Activated B cell treated with CpG ODN at 0.5 μM for 24 hours (primary cell): Measurements from ENCODE around the gene COMT. TPM values are rescaled to one million over a fixed set of nuclear protein-coding genes. Genes with fewer than 3 reads are reported as not detected.

Experiments
- ATAC-seq: fragments of 200-7000 bp; cut with Tn5 transposase; one replicate; pipeline ENCODE4 v1.10.0; 2021; ENCODE audit warnings: low read depth, mild to moderate bottlenecking, moderate library complexity
- CTCF ChIA-PET: fragments of 350-600 bp; sonication (Branson Sonifier 250); formaldehyde crosslinking; loops from one replicate; lab custom pipeline; 2021; ENCODE audit warnings: antibody characterized with exemption; lab: Charles Lee
- POLR2A ChIA-PET: fragments of 350-600 bp; sonication (Branson Sonifier 250); formaldehyde crosslinking; loops from one replicate; lab custom pipeline; 2021; ENCODE audit warnings: antibody characterized with exemption; lab: Charles Lee
- DNase-seq: peaks from one replicate; pipeline ENCODE4 v3.0.0; 2022
- H3K27ac Mint-ChIP-seq: one replicate; pipeline ENCODE4 v1.8.0; 2020; ENCODE audit warnings: mixed read lengths
- H3K27me3 Mint-ChIP-seq: one replicate; pipeline ENCODE4 v1.8.0; 2021; ENCODE audit warnings: mixed read lengths
- H3K36me3 Mint-ChIP-seq: one replicate; pipeline ENCODE4 v1.8.0; 2021; ENCODE audit warnings: low read depth, mixed read lengths
- H3K4me1 Mint-ChIP-seq: one replicate; pipeline ENCODE4 v1.8.0; 2021; ENCODE audit warnings: mixed read lengths
- H3K4me3 Mint-ChIP-seq: one replicate; pipeline ENCODE4 v1.8.0; 2020; ENCODE audit warnings: mild to moderate bottlenecking, mixed read lengths
- H3K9me3 Mint-ChIP-seq: one replicate; pipeline ENCODE4 v1.8.0; 2020; ENCODE audit warnings: mixed read lengths
- intact Hi-C: fragments of 100-400 bp; cut with micrococcal nuclease; formaldehyde crosslinking; loops from one replicate; pipeline ENCODE4 v1.15.1; 2024
- total RNA-seq: library from RNA; stranded (reverse); gene quantifications from 2 replicates; pipeline ENCODE4 v1.2.3, GENCODE V29; 2022
- TF ChIP-seq, protein P1 (sequence below): fragments of 200-600 bp; IDR thresholded peaks from one replicate; pipeline ENCODE4 v1.8.0; 2022; ENCODE audit warnings: antibody characterized with exemption, mild to moderate bottlenecking

Gene COMT
- total RNA-seq, 1 donor from 2014 or later = 40.6 TPM

DNA sequence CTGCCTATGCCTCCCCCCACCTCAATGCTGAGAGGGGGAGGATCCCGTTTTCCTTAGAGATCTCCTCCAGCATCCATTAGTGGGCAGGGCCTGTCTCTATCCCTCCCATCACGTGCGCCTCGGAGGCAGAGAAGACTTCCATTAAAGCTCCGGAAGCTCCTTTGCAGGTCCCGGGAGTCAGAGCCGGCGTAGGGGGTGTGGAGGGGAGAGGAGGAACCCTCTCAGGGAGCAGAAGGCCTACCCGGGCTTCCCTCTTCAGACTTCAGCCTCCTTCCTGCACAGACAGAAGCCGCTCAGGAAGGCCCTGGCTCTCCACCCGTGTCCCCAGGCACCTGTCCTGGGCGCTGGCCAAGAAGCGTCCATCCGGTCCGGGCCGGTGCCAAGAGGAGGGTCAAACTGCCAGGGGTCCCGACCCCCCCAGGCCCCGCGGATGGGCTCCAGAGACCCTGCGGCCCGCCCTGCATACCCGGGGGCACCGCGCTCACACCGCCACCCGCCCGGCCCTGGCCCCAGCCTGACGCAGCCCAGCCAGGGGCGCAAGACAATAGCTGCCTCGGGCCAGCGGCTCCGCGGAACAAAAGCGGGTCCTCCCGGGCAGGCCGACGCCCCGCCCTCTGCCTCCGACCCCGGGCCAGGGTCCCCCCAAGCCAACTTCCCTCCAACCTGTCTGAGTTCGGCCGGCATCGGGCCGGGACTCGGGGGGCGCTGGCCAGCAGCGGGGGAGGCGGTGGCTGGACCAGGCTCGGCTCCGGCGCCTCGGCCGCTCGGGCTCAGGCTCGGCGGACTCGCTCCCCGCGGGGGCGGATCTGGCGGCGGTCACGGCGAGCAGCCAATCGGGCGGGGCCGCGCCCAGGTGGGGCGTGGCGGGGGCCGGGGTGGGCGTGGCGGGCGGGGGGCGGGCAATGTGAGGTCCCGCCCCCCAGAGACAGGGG lies 45.1 kb downstream of the COMT start:
- POLR2A ChIA-PET = no interaction called here

DNA sequence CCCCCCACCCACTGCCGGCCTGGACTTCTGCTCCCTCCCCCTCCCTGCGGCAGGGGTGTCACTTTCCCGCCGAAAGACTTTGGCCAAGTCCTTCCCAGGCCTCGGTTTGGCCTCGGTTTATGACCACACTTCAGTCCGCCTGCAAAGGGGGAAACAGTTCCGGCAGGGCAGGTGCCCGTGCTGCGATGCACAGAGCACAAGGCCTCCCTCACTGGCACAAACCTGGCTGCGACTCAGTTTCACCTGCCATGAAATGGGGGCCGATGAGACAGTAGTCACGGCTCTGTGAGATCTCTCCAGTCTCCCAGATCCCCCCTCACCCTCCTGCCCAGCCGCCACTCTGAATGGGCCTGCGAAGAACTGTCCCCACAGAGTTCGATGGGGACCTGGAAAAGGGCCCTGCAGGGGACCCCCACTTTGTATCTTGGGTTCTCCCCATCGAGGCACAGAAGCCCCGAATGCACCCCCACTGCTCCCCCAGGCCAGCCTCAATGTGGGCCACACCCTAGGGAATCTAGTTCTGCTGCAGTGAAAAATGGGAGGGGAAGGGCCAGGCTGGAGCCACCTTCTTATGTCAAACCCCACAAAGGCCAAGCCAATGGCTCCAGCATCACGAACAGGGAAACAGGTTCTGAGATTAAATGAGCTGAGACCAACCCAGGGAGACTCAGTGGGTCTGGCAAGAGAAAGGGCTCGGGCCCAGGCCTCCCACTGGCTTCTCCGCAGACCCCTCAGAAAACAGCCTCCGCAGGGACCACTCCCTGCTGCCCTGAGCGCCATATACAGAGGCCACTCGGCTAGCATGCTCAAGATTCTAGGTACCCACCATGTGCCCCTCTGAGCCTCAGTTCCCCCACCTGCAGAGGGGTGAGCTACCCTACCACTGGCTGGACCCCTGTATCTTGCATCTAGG lies 46.1 kb downstream of the COMT start:
- DNase-seq (no peak), ATAC-seq (no peak)
- ChIA-PET CTCF (no interaction called here), POLR2A (interaction anchor here (0.8 kb wide), 1 partner anchor 34 kb away, joined by 4 read pairs; no protein-coding TSS in a partner anchor)
- H3K4me3 Mint-ChIP-seq = peak overlapping the region; percentile 60
- intact Hi-C loops = loop anchor here (2.0 kb wide), 1 partner anchor 29 kb away; the partner anchor contains the start of gene ARVCF
- H3K9me3 Mint-ChIP-seq = no peaks in the 10 kb centered on the region
- TF ChIP-seq, protein P1, sequence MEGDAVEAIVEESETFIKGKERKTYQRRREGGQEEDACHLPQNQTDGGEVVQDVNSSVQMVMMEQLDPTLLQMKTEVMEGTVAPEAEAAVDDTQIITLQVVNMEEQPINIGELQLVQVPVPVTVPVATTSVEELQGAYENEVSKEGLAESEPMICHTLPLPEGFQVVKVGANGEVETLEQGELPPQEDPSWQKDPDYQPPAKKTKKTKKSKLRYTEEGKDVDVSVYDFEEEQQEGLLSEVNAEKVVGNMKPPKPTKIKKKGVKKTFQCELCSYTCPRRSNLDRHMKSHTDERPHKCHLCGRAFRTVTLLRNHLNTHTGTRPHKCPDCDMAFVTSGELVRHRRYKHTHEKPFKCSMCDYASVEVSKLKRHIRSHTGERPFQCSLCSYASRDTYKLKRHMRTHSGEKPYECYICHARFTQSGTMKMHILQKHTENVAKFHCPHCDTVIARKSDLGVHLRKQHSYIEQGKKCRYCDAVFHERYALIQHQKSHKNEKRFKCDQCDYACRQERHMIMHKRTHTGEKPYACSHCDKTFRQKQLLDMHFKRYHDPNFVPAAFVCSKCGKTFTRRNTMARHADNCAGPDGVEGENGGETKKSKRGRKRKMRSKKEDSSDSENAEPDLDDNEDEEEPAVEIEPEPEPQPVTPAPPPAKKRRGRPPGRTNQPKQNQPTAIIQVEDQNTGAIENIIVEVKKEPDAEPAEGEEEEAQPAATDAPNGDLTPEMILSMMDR = no peak
- H3K4me1 Mint-ChIP-seq = peaks cover 8% of the 10 kb centered on the region
- H3K36me3 Mint-ChIP-seq = no peaks in the 10 kb centered on the region
- H3K27me3 Mint-ChIP-seq = peaks cover 2% of the 10 kb centered on the region
- no peak overlapping the region for H3K27ac Mint-ChIP-seq

More for the DNA sequence above, 45.1 kb downstream of the COMT start:
- H3K27me3 Mint-ChIP-seq = peaks cover 2% of the 10 kb centered on the region
- H3K4me3 Mint-ChIP-seq = peak overlapping the region; percentile 57
- no peak overlapping the region for H3K27ac Mint-ChIP-seq
- CTCF ChIA-PET = no interaction called here
- no peaks in the 10 kb centered on the region for H3K36me3 Mint-ChIP-seq
- peaks cover 8% of the 10 kb centered on the region for H3K4me1 Mint-ChIP-seq
- intact Hi-C loops = loop anchor here (2.0 kb wide), 1 partner anchor 30 kb away; the partner anchor contains the start of gene ARVCF
- H3K9me3 Mint-ChIP-seq = no peaks in the 10 kb centered on the region
- DNase-seq (peak; percentile 72), ATAC-seq (peak; percentile 96)
- TF ChIP-seq, protein P1 = no peak

DNA sequence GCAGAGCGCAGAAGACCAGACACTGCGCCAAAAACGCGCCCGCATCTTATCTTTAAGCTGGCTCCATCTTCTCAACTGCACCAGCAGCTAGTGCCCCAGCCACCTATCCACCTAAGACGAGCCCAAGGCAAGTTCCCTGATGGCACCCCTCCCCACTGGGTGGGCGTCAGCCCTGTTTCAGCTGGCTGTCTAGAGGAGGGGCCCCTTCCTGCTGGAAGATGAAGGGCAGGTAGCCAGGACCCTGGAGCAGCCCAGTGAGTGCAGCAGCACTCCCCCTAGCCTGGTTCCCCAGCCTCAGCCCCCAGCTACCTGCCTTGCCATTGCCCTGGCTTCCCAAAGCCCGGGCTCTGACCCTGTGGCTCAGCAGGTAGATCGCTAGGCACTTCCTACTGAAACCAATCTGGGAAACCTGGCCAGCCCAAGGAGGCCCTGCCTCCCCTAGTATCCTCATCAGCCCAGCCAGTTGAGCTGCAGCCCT lies 46.8 kb downstream of the COMT start:
- H3K4me3 Mint-ChIP-seq = no peak overlapping the region

DNA sequence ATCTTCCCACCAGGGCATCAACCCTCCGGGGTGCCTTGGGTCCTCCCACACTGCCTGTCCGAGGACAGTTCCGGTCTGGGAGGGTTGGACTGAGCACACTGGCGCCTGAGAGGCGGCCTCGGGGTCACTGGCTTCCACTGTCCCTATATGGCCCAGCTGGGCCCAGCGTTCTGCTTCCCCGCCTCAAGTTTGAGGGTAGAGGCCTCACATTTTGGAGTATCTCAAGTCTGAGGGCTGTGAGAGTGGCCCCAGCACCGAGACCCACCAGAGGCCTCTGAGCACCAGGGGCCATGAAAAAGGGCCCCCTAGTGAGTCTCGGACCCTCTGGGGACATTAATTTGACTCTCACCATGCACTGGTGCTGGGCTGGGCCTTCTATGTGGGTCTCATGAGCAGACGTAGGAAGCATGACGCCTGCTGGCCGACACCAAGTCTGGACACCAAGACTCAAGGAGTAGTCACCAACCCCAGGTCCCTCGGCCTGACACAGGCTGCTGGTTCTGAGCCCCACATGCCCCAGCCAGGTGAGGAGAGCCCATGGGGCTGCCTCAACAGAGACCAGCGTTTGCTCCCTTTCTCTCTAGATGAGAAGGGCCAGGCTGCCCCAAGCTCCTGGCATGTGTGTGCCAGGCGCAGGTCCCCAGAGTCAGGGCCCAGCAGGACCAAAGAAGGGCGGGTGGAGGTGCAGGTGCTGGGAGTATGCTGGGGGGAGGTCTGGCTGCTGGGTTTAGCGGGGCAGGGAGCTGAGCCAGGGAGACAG lies 47.6 kb downstream of the COMT start:
- Mint-ChIP-seq H3K27ac (no peak overlapping the region), H3K4me1 (peaks cover 8% of the 10 kb centered on the region), H3K9me3 (no peaks in the 10 kb centered on the region), H3K36me3 (no peaks in the 10 kb centered on the region), H3K4me3 (no peak overlapping the region), H3K27me3 (peaks cover 2% of the 10 kb centered on the region)
- TF ChIP-seq, protein P1 = no peak
- intact Hi-C loops = no loop called here
- ATAC-seq (no peak), DNase-seq (no peak)
- CTCF ChIA-PET = no interaction called here
- POLR2A ChIA-PET = no interaction called here

More for the DNA sequence above, 46.8 kb downstream of the COMT start:
- ATAC-seq = no peak
- CTCF ChIA-PET = no interaction called here
- intact Hi-C loops = no loop called here
- TF ChIP-seq, protein P1 = no peak
- no peak for DNase-seq
- H3K4me1 Mint-ChIP-seq = peaks cover 8% of the 10 kb centered on the region
- peaks cover 2% of the 10 kb centered on the region for H3K27me3 Mint-ChIP-seq
- no peaks in the 10 kb centered on the region for H3K9me3 Mint-ChIP-seq
- POLR2A ChIA-PET = interaction anchor here (0.8 kb wide), 1 partner anchor 33 kb away, joined by 4 read pairs; no protein-coding TSS in a partner anchor
- H3K27ac Mint-ChIP-seq = no peak overlapping the region
- H3K36me3 Mint-ChIP-seq = no peaks in the 10 kb centered on the region
